KMS-11 (cell line): ENCODE data around the gene NCAN.

Experiments used
- H2AFZ ChIP-seq: fragments of 200-600 bp; sonication (generic); 2 replicates; pipeline ENCODE4 v1.6.1; 2016; ENCODE audit warnings: antibody characterized with exemption, mixed run types, low read depth
- H3K27ac ChIP-seq: fragments of 200-600 bp; sonication (generic); 2 replicates; pipeline ENCODE4 v1.6.1; 2016; ENCODE audit warnings: mild to moderate bottlenecking, mixed run types
- H3K27me3 ChIP-seq: fragments of 200-600 bp; sonication (generic); 2 replicates; pipeline ENCODE4 v1.6.1; 2017; ENCODE audit warnings: mild to moderate bottlenecking, low read depth, mixed run types, moderate library complexity; ENCODE audit not compliant: insufficient read depth
- H3K36me3 ChIP-seq: fragments of 200-600 bp; sonication (generic); 2 replicates; pipeline ENCODE4 v1.6.1; 2017; ENCODE audit warnings: mild to moderate bottlenecking, mixed run types; ENCODE audit not compliant: insufficient read depth
- H3K4me1 ChIP-seq: fragments of 200-600 bp; sonication (generic); 2 replicates; pipeline ENCODE4 v1.6.1; 2016; ENCODE audit warnings: mild to moderate bottlenecking, low read depth, mixed run types; ENCODE audit not compliant: poor library complexity, severe bottlenecking
- H3K4me2 ChIP-seq: fragments of 200-600 bp; sonication (generic); 2 replicates; pipeline ENCODE4 v1.7.0; 2016; ENCODE audit warnings: mild to moderate bottlenecking, mixed run types
- H3K4me3 ChIP-seq: fragments of 200-600 bp; sonication (generic); IDR thresholded peaks from 2 replicates; pipeline ENCODE4 v1.6.1; 2017; ENCODE audit warnings: low read depth, low read length, mixed read lengths; ENCODE audit not compliant: insufficient read depth
- H3K79me2 ChIP-seq: fragments of 200-600 bp; sonication (generic); 2 replicates; pipeline ENCODE4 v1.6.1; 2016; ENCODE audit warnings: low read depth, mixed run types; ENCODE audit not compliant: insufficient read depth
- H3K9ac ChIP-seq: fragments of 200-600 bp; sonication (generic); 2 replicates; pipeline ENCODE4 v1.6.1; 2016; ENCODE audit warnings: mild to moderate bottlenecking, mixed run types
- H4K20me1 ChIP-seq: fragments of 200-600 bp; sonication (generic); 2 replicates; pipeline ENCODE4 v1.6.1; 2016; ENCODE audit warnings: mild to moderate bottlenecking, mixed run types; ENCODE audit not compliant: insufficient read depth
- CTCF ChIP-seq: fragments of 200-600 bp; sonication (generic); conservative IDR thresholded peaks from 2 replicates; pipeline ENCODE4 v1.6.1; 2017; ENCODE audit warnings: low read depth, mild to moderate bottlenecking, antibody characterized with exemption, low read length, moderate library complexity, mixed read lengths

NCAN gene

GRCh38 chr19:19257836-19258588 lies 46.3 kb downstream of the NCAN start:
- Histone ChIP-seq H3K4me1 (no peaks in the 10 kb centered on the region), H3K79me2 (no peaks in the 10 kb centered on the region), H3K36me3 (no peaks in the 10 kb centered on the region), H3K27ac (no peak overlapping the region), H2AFZ (no peak overlapping the region), H3K4me3 (no peak overlapping the region), H4K20me1 (no peaks in the 10 kb centered on the region), H3K4me2 (no peak overlapping the region), H3K27me3 (peaks cover 11% of the 10 kb centered on the region; the same call in 1 of the 2 replicates), H3K9ac (no peak overlapping the region)
- TF ChIP-seq CTCF, result no peak

- no peak for TF ChIP-seq CTCF
- Histone ChIP-seq H3K4me3 (no peak overlapping the region), H3K79me2 (no peaks in the 10 kb centered on the region), H3K9ac (no peak overlapping the region), H3K4me2 (no peak overlapping the region), H4K20me1 (no peaks in the 10 kb centered on the region), H3K36me3 (no peaks in the 10 kb centered on the region), H3K4me1 (no peaks in the 10 kb centered on the region), H3K27me3 (peaks cover 11% of the 10 kb centered on the region; the same call in 1 of the 2 replicates), H2AFZ (no peak overlapping the region), H3K27ac (no peak overlapping the region)
Observed at GRCh38 chr19:19258589-19259338, 47.0 kb downstream of the NCAN start.

DNA sequence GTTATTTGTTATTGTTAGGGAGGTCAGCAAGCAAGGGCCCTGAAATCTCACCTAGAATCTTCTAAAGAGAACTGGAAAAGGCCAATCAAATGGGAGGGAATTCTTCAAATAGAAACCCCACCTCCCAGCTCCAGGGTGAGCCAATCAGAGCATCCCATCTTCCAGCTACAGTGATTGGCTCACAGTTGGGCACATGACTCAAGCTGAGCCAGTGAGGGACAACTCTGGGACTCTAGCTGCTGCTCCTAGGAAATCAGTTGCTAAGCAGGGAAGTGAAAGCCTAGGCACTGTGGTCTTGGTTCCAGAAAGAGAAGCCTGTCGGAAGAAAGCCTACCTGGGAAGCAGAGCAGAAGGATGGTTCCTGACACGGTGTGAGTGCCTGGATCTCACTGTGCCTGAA lies 48.0 kb downstream of the NCAN start:
- peaks cover 11% of the 10 kb centered on the region; the same call in 1 of the 2 replicates for H3K27me3 ChIP-seq
- TF ChIP-seq CTCF, result no peak
- H3K9ac ChIP-seq, result no peak overlapping the region
- H3K36me3 ChIP-seq, result no peaks in the 10 kb centered on the region
- H3K79me2 ChIP-seq, result no peaks in the 10 kb centered on the region
- H3K27ac ChIP-seq, result no peak overlapping the region
- H3K4me2 ChIP-seq, result no peak overlapping the region
- no peaks in the 10 kb centered on the region for H3K4me1 ChIP-seq
- no peak overlapping the region for H3K4me3 ChIP-seq
- no peaks in the 10 kb centered on the region for H4K20me1 ChIP-seq
- no peak overlapping the region for H2AFZ ChIP-seq

GRCh38 chr19:19260417-19261214 lies 48.9 kb downstream of the NCAN start:
- no peak overlapping the region for H3K4me2 ChIP-seq

More at GRCh38 chr19:19260417-19261214, 48.9 kb downstream of the NCAN start:
- Histone ChIP-seq H3K27me3 (peaks cover 8% of the 10 kb centered on the region; the same call in 1 of the 2 replicates), H2AFZ (no peak overlapping the region), H3K9ac (no peak overlapping the region), H4K20me1 (no peaks in the 10 kb centered on the region), H3K4me1 (no peaks in the 10 kb centered on the region), H3K4me3 (no peak overlapping the region), H3K79me2 (no peaks in the 10 kb centered on the region), H3K36me3 (no peaks in the 10 kb centered on the region), H3K27ac (no peak overlapping the region)
- no peak for TF ChIP-seq CTCF
